Heart left ventricle (tissue), 16 donors: ENCODE data around the gene RNF175. TPM values are rescaled to one million over a fixed set of nuclear protein-coding genes. Genes with fewer than 3 reads are reported as not detected.

ENCODE experiments used
- ATAC-seq, 4 donors: fragments of 200-7000 bp; cut with Tn5 transposase; one replicate each; pipeline ENCODE4 v1.9.1; 2020 to 2022; ENCODE audit warnings: moderate library complexity in 4 of 4, mild to moderate bottlenecking in 3 of 4, moderate number of reproducible peaks in 1 of 4
- DNase-seq, 5 donors: peaks; one replicate each; pipeline ENCODE4 v3.0.0-alpha.2; 2020
- H3K27ac ChIP-seq, 12 donors: fragments of 200-600 bp; sonication (generic) in 4 of 12; one replicate each; pipeline versions ENCODE4 v1.5.0 to v1.8.0; 2016 to 2022; ENCODE audit warnings: mild to moderate bottlenecking in 2 of 12
- H3K27me3 ChIP-seq, 9 donors: fragments of 200-600 bp; sonication (generic) in 2 of 9; one replicate each; pipeline versions ENCODE4 v1.5.1 to v1.8.0; 2016 to 2022; ENCODE audit warnings: mild to moderate bottlenecking in 3 of 9
- H3K36me3 ChIP-seq, 9 donors: fragments of 200-600 bp; sonication (generic) in 2 of 9; one replicate each; pipeline versions ENCODE4 v1.5.0 to v1.8.0; 2018 to 2022; ENCODE audit warnings: mild to moderate bottlenecking in 2 of 9
- H3K4me1 ChIP-seq, 12 donors: fragments of 200-600 bp; sonication (generic) in 4 of 12; one replicate each; pipeline versions ENCODE4 v1.5.0 to v1.8.0; 2016 to 2022; ENCODE audit warnings: mild to moderate bottlenecking in 3 of 12
- H3K4me3 ChIP-seq, 12 donors: fragments of 200-600 bp; sonication (generic) in 4 of 12; one replicate each; pipeline versions ENCODE4 v1.5.0 to v1.8.0; 2017 to 2022; ENCODE audit warnings: mild to moderate bottlenecking in 9 of 12, moderate library complexity in 4 of 12
- H3K9me3 ChIP-seq, 12 donors: fragments of 200-600 bp; sonication (generic) in 4 of 12; one replicate each; pipeline versions ENCODE4 v1.5.0 to v1.8.0; 2016 to 2022; ENCODE audit warnings: mild to moderate bottlenecking in 1 of 12
- CTCF ChIP-seq, 12 donors: fragments of 200-600 bp; sonication (generic) in 4 of 12; IDR thresholded peaks; one replicate each; pipeline versions ENCODE4 v1.5.0 to v1.8.0; 2018 to 2022; ENCODE audit warnings: antibody characterized with exemption in 12 of 12, mild to moderate bottlenecking in 5 of 12
- POLR2A ChIP-seq, 2 donors: fragments of 450-650 bp; IDR thresholded peaks; one replicate each; pipeline ENCODE4 v1.6.1; 2017; ENCODE audit warnings: antibody characterized with exemption in 2 of 2, mild to moderate bottlenecking in 2 of 2, moderate library complexity in 2 of 2
- WGBS, 4 donors: extraction: QIAGEN DNeasy Blood & Tissue Kit in 2 of 4; methylation state at CpG; one replicate each; pipeline versions ENCODE4 v1.1.5 to v1.1.7; 2013 to 2018; 5-methylcytosine and 5-hydroxymethylcytosine counted together
- intact Hi-C, 10 donors: fragments of 100-400 bp; cut with DNase I; formaldehyde crosslinking; loops; one replicate each; pipeline versions ENCODE4 v1.11.1 to v1.14.2; 2022
- polyA plus RNA-seq, 2 donors: library from polyadenylated mRNA; stranded (reverse); fragments of 200-250 nt; gene quantifications; one replicate each; pipeline ENCODE4 v1.2.3, GENCODE V29; 2013
- total RNA-seq, 9 donors: library from RNA; depleted of rRNA in 2 of 9; stranded (reverse); fragments of >200 nt in 2 of 9; fragmentation: NEBNext Ultra II Directional in 3 of 9; extraction: Animal tissue kit (Norgen Biotek cat#: 25700) in 3 of 9; gene quantifications; one replicate each; pipeline versions ENCODE4 v1.1.0 to v1.2.4, GENCODE V29; 2016 to 2023
- donor health status: ischemic (EF 13 %, LVEDD 7.1; RV severe dilation, severe dysfunction).
- donor health status: healthy with polysubstance abuse.
- donor health status: DM: no; HTN: yes; CAD: no.
- donor health status: DM: no; HTN: no; CAD: no.
- donor health status: ischemic (EF 25% LVEDD 6.9; RV normal size, moderate dysfunction).
- donor health status: ischemic (EF 25% LVEDD 5.7; RV mildly dilated, moderate dysfunction).
- donor health status: healthy.
- donor health status: DM: yes; HTN: yes; CAD: no.
- donor health status: ischemic (EF 35%, LVEDD 5.7; RV mildly dilated, moderate dysfunction).
- donor health status: nonischemic (EF 11% LVEDD 7.7; RV severe dilation, severe dysfunction).
- donor health status: DM: yes; HTN: yes; CAD: no.
- donor health status: PGD.
- donor health status: ischemic (EF 29% LVEDD 5.4; RV normal size, mild dysfunction).
- donor health status: nonischemic (EF 23%, LVEDD 6.1; RV moderate dilation, normal function).

The RNF175 gene
- total and polyA plus RNA-seq, 11 donors, result 0.16 to 1.1 (median 0.55) TPM; not detected in 1

GRCh38 chr4:153804722-153805121 is 44.9 kb upstream of the RNF175 start:
- H3K27ac ChIP-seq, result no peak overlapping the region
- WGBS, 4 donors, result 29 to 51% (median 31%) methylated on average over 2 to 3 of the region's 3 CpGs
- TF ChIP-seq CTCF (IDR thresholded peaks at IDR 0.05), result no peak
- no peak for TF ChIP-seq POLR2A (IDR thresholded peaks at IDR 0.05)
- H3K36me3 ChIP-seq, result no peaks in the 10 kb centered on the region
- intact Hi-C loops, result no loop called here
- H3K4me1 ChIP-seq, result peaks cover 0 to under 1% (median 0%) of the 10 kb centered on the region in 12 donors
- ATAC-seq (no peak), DNase-seq (no peak)
- H3K4me3 ChIP-seq, result no peak overlapping the region
- peaks cover 0 to 11% (median 0%) of the 10 kb centered on the region in 9 donors for H3K27me3 ChIP-seq
- H3K9me3 ChIP-seq, result no peaks in the 10 kb centered on the region

- H3K4me3 ChIP-seq, result no peak overlapping the region
- no peak overlapping the region for H3K27ac ChIP-seq
- ATAC-seq (no peak), DNase-seq (no peak)
- WGBS, 4 donors, result 14 to 42% (median 31%) methylated on average over 2 of the region's 2 CpGs
- peaks cover 0 to 8% (median 0%) of the 10 kb centered on the region in 12 donors for H3K4me1 ChIP-seq
- H3K36me3 ChIP-seq, result no peaks in the 10 kb centered on the region
- H3K9me3 ChIP-seq, result no peaks in the 10 kb centered on the region
- H3K27me3 ChIP-seq, result peaks cover 0 to 36% (median 4%) of the 10 kb centered on the region in 9 donors
- no peak for TF ChIP-seq CTCF (IDR thresholded peaks at IDR 0.05)
- no peak for TF ChIP-seq POLR2A (IDR thresholded peaks at IDR 0.05)
- intact Hi-C loops, result loop anchor here in 5 of 10 donors (10.0 kb wide), 4 partner anchors 215 to 705 kb away; no protein-coding TSS in a partner anchor
These were observed 39.9 kb upstream of the RNF175 start for GRCh38 chr4:153799694-153800074.

- DNase-seq, result no peak
- Histone ChIP-seq H3K4me3 (no peak overlapping the region), H3K9me3 (no peaks in the 10 kb centered on the region), H3K27me3 (peaks cover 0 to 42% (median 7%) of the 10 kb centered on the region in 9 donors), H3K4me1 (peaks cover 0 to 8% (median 0%) of the 10 kb centered on the region in 12 donors), H3K36me3 (no peaks in the 10 kb centered on the region), H3K27ac (no peak overlapping the region)
- no peak for ATAC-seq
- intact Hi-C loops, result loop anchor here in 5 of 10 donors (10.0 kb wide), 4 partner anchors 216 to 706 kb away; no protein-coding TSS in a partner anchor
- 34 to 55% (median 48%) methylated on average over 3 of the region's 3 CpGs for WGBS, 4 donors
- no peak for TF ChIP-seq POLR2A (IDR thresholded peaks at IDR 0.05)
- TF ChIP-seq CTCF (IDR thresholded peaks at IDR 0.05), result no peak
These were observed 39.3 kb upstream of the RNF175 start for GRCh38 chr4:153798901-153799693.

- 32 to 46% (median 41%) methylated on average over 3 of the region's 3 CpGs for WGBS, 4 donors
- intact Hi-C loops, result loop anchor here in 5 of 10 donors (10.0 kb wide), 4 partner anchors 216 to 706 kb away; no protein-coding TSS in a partner anchor
- peaks cover 0 to 8% (median 0%) of the 10 kb centered on the region in 12 donors for H3K4me1 ChIP-seq
- no peaks in the 10 kb centered on the region for H3K36me3 ChIP-seq
- no peak overlapping the region for H3K4me3 ChIP-seq
- no peaks in the 10 kb centered on the region for H3K9me3 ChIP-seq
- ATAC-seq (no peak), DNase-seq (no peak)
- peaks cover 0 to 48% (median 13%) of the 10 kb centered on the region in 9 donors for H3K27me3 ChIP-seq
- no peak for TF ChIP-seq POLR2A (IDR thresholded peaks at IDR 0.05)
- TF ChIP-seq CTCF (IDR thresholded peaks at IDR 0.05), result no peak
- H3K27ac ChIP-seq, result no peak overlapping the region
These were observed 38.6 kb upstream of the RNF175 start for GRCh38 chr4:153798420-153798819.
